Measurements from ENCODE around the gene SEC24D.

Gene SEC24D

GRCh38 chr4:118776157-118776954 lies 59.6 kb downstream of the SEC24D start:
- DNase-seq: no peak

GRCh38 chr4:118775405-118775804 lies 60.5 kb downstream of the SEC24D start:
- no peak for DNase-seq

GRCh38 chr4:118774989-118775388 lies 60.9 kb downstream of the SEC24D start:
- DNase-seq: no peak

GRCh38 chr4:118774321-118774720 lies 61.6 kb downstream of the SEC24D start:
- DNase-seq: no peak

GRCh38 chr4:118773429-118773792 lies 62.5 kb downstream of the SEC24D start:
- no peak for DNase-seq

- DNase-seq: no peak
Observed at GRCh38 chr4:118772767-118773428, 63.0 kb downstream of the SEC24D start.

GRCh38 chr4:118772081-118772766 lies 63.7 kb downstream of the SEC24D start:
- peak in 1 of 56 donors; percentile 38 for DNase-seq

- DNase-seq: no peak
Observed at GRCh38 chr4:118770741-118771187, 65.2 kb downstream of the SEC24D start.

GRCh38 chr4:118769161-118769560 lies 66.8 kb downstream of the SEC24D start:
- no peak for DNase-seq

- no peak for DNase-seq
Observed at GRCh38 chr4:118767109-118767508, 68.8 kb downstream of the SEC24D start.

GRCh38 chr4:118765399-118765798 lies 70.5 kb downstream of the SEC24D start:
- DNase-seq: no peak

GRCh38 chr4:118762730-118763477 lies 73.0 kb downstream of the SEC24D start:
- no peak for DNase-seq

GRCh38 chr4:118762155-118762554 lies 73.8 kb downstream of the SEC24D start:
- no peak for DNase-seq

GRCh38 chr4:118761397-118762016 lies 74.4 kb downstream of the SEC24D start:
- no peak for DNase-seq

GRCh38 chr4:118760493-118760892 lies 75.4 kb downstream of the SEC24D start:
- no peak for DNase-seq

- DNase-seq: no peak
Observed at GRCh38 chr4:118760092-118760491, 75.8 kb downstream of the SEC24D start.

- DNase-seq: no peak
Observed at GRCh38 chr4:118759481-118759880, 76.4 kb downstream of the SEC24D start.

- DNase-seq: no peak
Observed at GRCh38 chr4:118758293-118758692, 77.6 kb downstream of the SEC24D start.

GRCh38 chr4:118757761-118758251 lies 78.1 kb downstream of the SEC24D start:
- no peak for DNase-seq

- no peak for DNase-seq
Observed at GRCh38 chr4:118756958-118757357, 79.0 kb downstream of the SEC24D start.

GRCh38 chr4:118756429-118756828 lies 79.5 kb downstream of the SEC24D start:
- no peak for DNase-seq
